Measurements from ENCODE around the gene AFAP1L2.

DNA sequence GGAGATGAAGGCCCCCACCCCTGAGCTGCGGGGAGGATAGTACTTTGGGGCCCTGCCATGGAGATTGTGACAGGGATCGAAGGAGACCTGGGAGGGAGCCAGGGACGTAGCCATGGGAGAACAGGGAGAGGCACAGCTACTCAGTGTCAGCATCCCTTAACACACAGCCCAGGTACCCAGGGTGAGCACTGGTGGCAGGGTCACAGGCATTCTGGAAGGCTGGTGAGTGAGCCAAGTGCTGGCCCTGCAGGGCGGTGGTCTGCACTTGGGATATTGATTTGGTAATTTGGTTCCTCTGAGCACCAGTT is 125.5 kb downstream of the AFAP1L2 start:
- TF ChIP-seq, protein P1, sequence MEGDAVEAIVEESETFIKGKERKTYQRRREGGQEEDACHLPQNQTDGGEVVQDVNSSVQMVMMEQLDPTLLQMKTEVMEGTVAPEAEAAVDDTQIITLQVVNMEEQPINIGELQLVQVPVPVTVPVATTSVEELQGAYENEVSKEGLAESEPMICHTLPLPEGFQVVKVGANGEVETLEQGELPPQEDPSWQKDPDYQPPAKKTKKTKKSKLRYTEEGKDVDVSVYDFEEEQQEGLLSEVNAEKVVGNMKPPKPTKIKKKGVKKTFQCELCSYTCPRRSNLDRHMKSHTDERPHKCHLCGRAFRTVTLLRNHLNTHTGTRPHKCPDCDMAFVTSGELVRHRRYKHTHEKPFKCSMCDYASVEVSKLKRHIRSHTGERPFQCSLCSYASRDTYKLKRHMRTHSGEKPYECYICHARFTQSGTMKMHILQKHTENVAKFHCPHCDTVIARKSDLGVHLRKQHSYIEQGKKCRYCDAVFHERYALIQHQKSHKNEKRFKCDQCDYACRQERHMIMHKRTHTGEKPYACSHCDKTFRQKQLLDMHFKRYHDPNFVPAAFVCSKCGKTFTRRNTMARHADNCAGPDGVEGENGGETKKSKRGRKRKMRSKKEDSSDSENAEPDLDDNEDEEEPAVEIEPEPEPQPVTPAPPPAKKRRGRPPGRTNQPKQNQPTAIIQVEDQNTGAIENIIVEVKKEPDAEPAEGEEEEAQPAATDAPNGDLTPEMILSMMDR (IDR thresholded peaks at IDR 0.05), result no peak
- no peak for TF ChIP-seq POLR2A (IDR thresholded peaks at IDR 0.05)
